Upper lobe of left lung (tissue), 6 donors: ENCODE results near the gene RAB40A. TPM values are rescaled to one million over a fixed set of nuclear protein-coding genes. Genes with fewer than 3 reads are reported as not detected.

Source experiments
- ATAC-seq, 2 donors: fragments of 200-7000 bp; cut with Tn5 transposase; one replicate each; pipeline ENCODE4 v1.9.1; 2022; ENCODE audit warnings: mild to moderate bottlenecking in 2 of 2, moderate library complexity in 2 of 2; ENCODE audit not compliant: low FRiP score in 2 of 2
- DNase-seq, 2 donors: peaks; one replicate each; pipeline ENCODE4 v3.0.0-alpha.2; 2019 to 2020
- H3K27ac ChIP-seq, 4 donors: fragments of 200-600 bp; sonication (generic); one replicate each; pipeline ENCODE4 v1.5.1; 2016 to 2019
- H3K27me3 ChIP-seq, 4 donors: fragments of 200-600 bp; sonication (generic); one replicate each; pipeline ENCODE4 v1.5.1; 2017 to 2019
- H3K36me3 ChIP-seq, 4 donors: fragments of 200-600 bp; sonication (generic); one replicate each; pipeline ENCODE4 v1.5.1; 2016 to 2019
- H3K4me1 ChIP-seq, 4 donors: fragments of 200-600 bp; sonication (generic); one replicate each; pipeline ENCODE4 v1.5.1; 2018 to 2019
- H3K4me3 ChIP-seq, 4 donors: fragments of 200-600 bp; sonication (generic); one replicate each; pipeline ENCODE4 v1.5.1; 2017 to 2019; ENCODE audit warnings: mild to moderate bottlenecking in 2 of 4, moderate library complexity in 1 of 4
- H3K9me3 ChIP-seq, 4 donors: fragments of 200-600 bp; sonication (generic); one replicate each; pipeline ENCODE4 v1.5.1; 2018 to 2019
- EP300 ChIP-seq, 4 donors: sonication (generic); formaldehyde crosslinking; IDR thresholded peaks; one replicate each; pipeline ENCODE4 v1.5.1; 2017; ENCODE audit warnings: antibody characterized with exemption in 4 of 4, control low read depth in 2 of 4
- POLR2A ChIP-seq, 4 donors: fragments of 450-650 bp; IDR thresholded peaks; one replicate each; pipeline ENCODE4 v1.5.1; 2016 to 2017; ENCODE audit warnings: antibody characterized with exemption in 4 of 4, mild to moderate bottlenecking in 2 of 4
- POLR2AphosphoS5 ChIP-seq, 2 donors: sonication (generic); formaldehyde crosslinking; IDR thresholded peaks; one replicate each; pipeline ENCODE4 v1.5.1; 2017; ENCODE audit warnings: antibody characterized with exemption in 2 of 2
- WGBS, 2 donors: methylation state at CpG; one replicate each; pipeline ENCODE4 v1.1.5; 2017 to 2018; 5-methylcytosine and 5-hydroxymethylcytosine counted together
- total RNA-seq, 6 donors: library from RNA; depleted of rRNA in 4 of 6; stranded (reverse); fragments of >200 nt in 4 of 6; gene quantifications; one replicate each; pipeline versions ENCODE4 v1.1.0 to v1.2.1, GENCODE V29; 2016 to 2021
- TF ChIP-seq, protein P1 (sequence below), 6 experiments: fragments of 450-650 bp in 4 of 6; fragments of 200-600 bp in 2 of 6; sonication (generic) in 2 of 6; IDR thresholded peaks; one replicate each; pipeline ENCODE4 v1.5.1; 2016 to 2019; ENCODE audit warnings: antibody characterized with exemption in 6 of 6
- donor health status: DM: no; HTN: no; CAD: no; lungs with moderate emphysema.
- donor health status: DM: no; HTN: yes; CAD: no; lungs with severe emphysema.

The RAB40A gene
- total RNA-seq, 6 donors from 2014 or later = 0.24 to 3.1 (median 0.56) TPM

GRCh38 chrX:103531002-103531401 lies 11.7 kb upstream of the RAB40A start:
- DNase-seq (no peak), ATAC-seq (no peak)
- WGBS, 2 donors = 66 to 80% methylated on average over 6 of the region's 6 CpGs

GRCh38 chrX:103530545-103530944 lies 11.3 kb upstream of the RAB40A start:
- H3K4me1 ChIP-seq = no peaks in the 10 kb centered on the region
- 85 to 88% methylated on average over 1 of the region's 1 CpG for WGBS, 2 donors
- TF ChIP-seq, protein P1, sequence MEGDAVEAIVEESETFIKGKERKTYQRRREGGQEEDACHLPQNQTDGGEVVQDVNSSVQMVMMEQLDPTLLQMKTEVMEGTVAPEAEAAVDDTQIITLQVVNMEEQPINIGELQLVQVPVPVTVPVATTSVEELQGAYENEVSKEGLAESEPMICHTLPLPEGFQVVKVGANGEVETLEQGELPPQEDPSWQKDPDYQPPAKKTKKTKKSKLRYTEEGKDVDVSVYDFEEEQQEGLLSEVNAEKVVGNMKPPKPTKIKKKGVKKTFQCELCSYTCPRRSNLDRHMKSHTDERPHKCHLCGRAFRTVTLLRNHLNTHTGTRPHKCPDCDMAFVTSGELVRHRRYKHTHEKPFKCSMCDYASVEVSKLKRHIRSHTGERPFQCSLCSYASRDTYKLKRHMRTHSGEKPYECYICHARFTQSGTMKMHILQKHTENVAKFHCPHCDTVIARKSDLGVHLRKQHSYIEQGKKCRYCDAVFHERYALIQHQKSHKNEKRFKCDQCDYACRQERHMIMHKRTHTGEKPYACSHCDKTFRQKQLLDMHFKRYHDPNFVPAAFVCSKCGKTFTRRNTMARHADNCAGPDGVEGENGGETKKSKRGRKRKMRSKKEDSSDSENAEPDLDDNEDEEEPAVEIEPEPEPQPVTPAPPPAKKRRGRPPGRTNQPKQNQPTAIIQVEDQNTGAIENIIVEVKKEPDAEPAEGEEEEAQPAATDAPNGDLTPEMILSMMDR (IDR thresholded peaks at IDR 0.05) = no peak
- TF ChIP-seq POLR2A (IDR thresholded peaks at IDR 0.05) (no peak), POLR2AphosphoS5 (IDR thresholded peaks at IDR 0.05) (no peak), EP300 (IDR thresholded peaks at IDR 0.05) (no peak)
- H3K9me3 ChIP-seq = no peaks in the 10 kb centered on the region
- DNase-seq (no peak), ATAC-seq (no peak)
- H3K27ac ChIP-seq = no peak overlapping the region
- no peaks in the 10 kb centered on the region for H3K36me3 ChIP-seq
- H3K27me3 ChIP-seq = no peaks in the 10 kb centered on the region
- no peak overlapping the region for H3K4me3 ChIP-seq

More at GRCh38 chrX:103531002-103531401, 11.7 kb upstream of the RAB40A start:
- H3K27ac ChIP-seq = no peak overlapping the region
- no peak for TF ChIP-seq EP300 (IDR thresholded peaks at IDR 0.05)
- TF ChIP-seq POLR2A (IDR thresholded peaks at IDR 0.05) = no peak
- TF ChIP-seq POLR2AphosphoS5 (IDR thresholded peaks at IDR 0.05) = no peak
- TF ChIP-seq, protein P1 (IDR thresholded peaks at IDR 0.05) = no peak
- H3K27me3 ChIP-seq = no peaks in the 10 kb centered on the region
- H3K9me3 ChIP-seq = no peaks in the 10 kb centered on the region
- no peaks in the 10 kb centered on the region for H3K4me1 ChIP-seq
- no peak overlapping the region for H3K4me3 ChIP-seq
- H3K36me3 ChIP-seq = no peaks in the 10 kb centered on the region

DNA sequence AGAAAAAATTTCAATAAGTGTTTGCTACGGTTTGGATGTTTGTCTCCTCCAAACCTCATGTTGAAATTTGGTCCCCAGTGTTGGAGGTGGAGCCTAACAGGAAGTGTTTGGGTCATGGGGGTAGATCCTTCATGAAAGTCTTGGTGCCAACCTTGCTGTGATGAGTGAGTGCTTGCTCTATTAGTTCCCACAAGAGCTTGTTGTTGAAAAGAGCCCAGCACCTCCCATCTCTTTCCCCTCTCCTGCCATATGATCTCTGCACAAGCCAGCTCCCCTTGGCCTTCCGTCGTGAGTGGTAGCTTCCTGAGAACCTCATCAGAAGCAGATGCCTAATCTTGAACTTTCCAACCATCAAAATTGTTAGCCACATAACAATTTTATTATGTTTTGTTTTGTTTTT lies 10.3 kb upstream of the RAB40A start:
- H3K9me3 ChIP-seq = no peaks in the 10 kb centered on the region
- no peaks in the 10 kb centered on the region for H3K4me1 ChIP-seq
- H3K36me3 ChIP-seq = no peaks in the 10 kb centered on the region
- DNase-seq (no peak), ATAC-seq (no peak)
- no peak overlapping the region for H3K27ac ChIP-seq
- 63 to 89% methylated on average over 3 of the region's 3 CpGs for WGBS, 2 donors
- no peak for TF ChIP-seq POLR2A (IDR thresholded peaks at IDR 0.05)
- TF ChIP-seq, protein P1 (IDR thresholded peaks at IDR 0.05) = no peak
- no peak for TF ChIP-seq POLR2AphosphoS5 (IDR thresholded peaks at IDR 0.05)
- TF ChIP-seq EP300 (IDR thresholded peaks at IDR 0.05) = no peak
- no peak overlapping the region for H3K4me3 ChIP-seq
- H3K27me3 ChIP-seq = no peaks in the 10 kb centered on the region

DNA sequence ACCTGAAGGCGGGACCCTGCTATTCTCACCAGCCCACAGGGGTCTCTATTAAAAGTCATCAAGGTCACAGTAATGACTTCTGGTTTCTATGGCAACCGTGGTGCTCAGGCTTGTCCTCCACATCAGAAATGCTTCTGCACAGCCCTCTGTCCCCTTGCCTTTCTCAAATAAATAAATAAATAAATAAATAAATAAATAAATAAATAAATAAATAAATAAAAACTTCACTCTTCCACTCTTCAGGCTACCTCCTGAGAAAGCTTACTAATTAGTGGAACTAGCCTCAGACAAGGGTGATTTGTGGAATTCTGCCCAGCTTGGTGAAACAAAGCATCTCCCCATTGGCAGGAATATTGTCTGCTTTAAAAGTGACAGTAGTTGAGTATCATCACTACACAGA lies 5.5 kb upstream of the RAB40A start:
- ATAC-seq = no peak
- WGBS, 2 donors = 53 to 71% methylated on average over 1 to 2 of the region's 2 CpGs
- H3K27me3 ChIP-seq = no peaks in the 10 kb centered on the region

GRCh38 chrX:103523605-103524004 lies 4.3 kb upstream of the RAB40A start:
- Histone ChIP-seq H3K27me3 (no peaks in the 10 kb centered on the region), H3K4me3 (no peak overlapping the region), H3K27ac (no peak overlapping the region), H3K4me1 (no peaks in the 10 kb centered on the region), H3K36me3 (no peaks in the 10 kb centered on the region), H3K9me3 (no peaks in the 10 kb centered on the region)
- DNase-seq (no peak), ATAC-seq (no peak)
- TF ChIP-seq EP300 (IDR thresholded peaks at IDR 0.05) = no peak
- 78 to 97% methylated on average over 2 of the region's 2 CpGs for WGBS, 2 donors

More for the DNA sequence above, 5.5 kb upstream of the RAB40A start:
- Histone ChIP-seq H3K4me1 (no peaks in the 10 kb centered on the region), H3K9me3 (no peaks in the 10 kb centered on the region), H3K36me3 (no peaks in the 10 kb centered on the region), H3K27ac (no peak overlapping the region), H3K4me3 (no peak overlapping the region)
- no peak for DNase-seq
- TF ChIP-seq POLR2AphosphoS5 (IDR thresholded peaks at IDR 0.05) (no peak), POLR2A (IDR thresholded peaks at IDR 0.05) (no peak), EP300 (IDR thresholded peaks at IDR 0.05) (no peak)
- TF ChIP-seq, protein P1 (IDR thresholded peaks at IDR 0.05) = no peak
